HG03520 (cell line): ENCODE measurements around the gene PCYT2.

Experiments used
- ATAC-seq: cut with Tn5 transposase; IDR thresholded peaks from one replicate; pipeline ENCODE4 v1.9.1; 2021; ENCODE audit warnings: mild to moderate bottlenecking, moderate library complexity; ENCODE audit not compliant: unreplicated experiment

PCYT2 gene

DNA sequence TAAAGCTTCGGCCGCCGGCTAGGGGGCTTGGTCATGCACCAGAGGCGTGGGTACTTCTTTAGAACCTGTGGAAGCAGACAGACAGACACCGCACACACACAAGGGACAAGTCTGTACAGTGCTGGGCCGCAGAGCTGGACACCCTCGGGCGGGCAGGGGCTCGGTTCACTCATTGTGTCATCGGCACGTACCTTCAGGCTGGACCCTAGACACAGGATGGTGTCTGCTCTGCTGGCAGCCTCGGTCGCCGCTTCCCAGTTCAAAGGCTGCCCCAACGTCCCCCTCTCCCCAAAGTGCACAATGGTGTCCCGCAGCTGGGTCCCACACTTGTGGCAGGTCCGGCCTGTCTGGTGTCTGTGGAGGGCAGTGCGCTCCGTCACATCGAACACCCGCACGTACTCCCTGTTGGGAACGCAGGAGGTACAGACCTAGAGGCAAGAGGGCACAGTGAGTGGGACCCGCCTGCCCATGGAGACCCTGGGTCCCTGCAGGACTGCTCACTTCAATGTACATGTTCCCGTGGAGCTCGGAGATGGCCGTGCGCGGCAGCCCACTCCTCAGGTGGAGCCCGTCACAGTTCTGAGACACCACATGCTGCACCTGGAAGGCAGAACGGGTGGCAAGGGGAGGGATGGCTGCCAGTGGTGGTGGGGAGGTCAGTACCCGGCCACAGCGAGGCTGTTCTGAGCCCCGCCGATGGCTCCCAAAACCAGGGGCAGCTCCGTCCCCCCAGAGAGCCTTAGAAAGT lies 3.1 kb upstream of the PCYT2 start:
- no peak for ATAC-seq

DNA sequence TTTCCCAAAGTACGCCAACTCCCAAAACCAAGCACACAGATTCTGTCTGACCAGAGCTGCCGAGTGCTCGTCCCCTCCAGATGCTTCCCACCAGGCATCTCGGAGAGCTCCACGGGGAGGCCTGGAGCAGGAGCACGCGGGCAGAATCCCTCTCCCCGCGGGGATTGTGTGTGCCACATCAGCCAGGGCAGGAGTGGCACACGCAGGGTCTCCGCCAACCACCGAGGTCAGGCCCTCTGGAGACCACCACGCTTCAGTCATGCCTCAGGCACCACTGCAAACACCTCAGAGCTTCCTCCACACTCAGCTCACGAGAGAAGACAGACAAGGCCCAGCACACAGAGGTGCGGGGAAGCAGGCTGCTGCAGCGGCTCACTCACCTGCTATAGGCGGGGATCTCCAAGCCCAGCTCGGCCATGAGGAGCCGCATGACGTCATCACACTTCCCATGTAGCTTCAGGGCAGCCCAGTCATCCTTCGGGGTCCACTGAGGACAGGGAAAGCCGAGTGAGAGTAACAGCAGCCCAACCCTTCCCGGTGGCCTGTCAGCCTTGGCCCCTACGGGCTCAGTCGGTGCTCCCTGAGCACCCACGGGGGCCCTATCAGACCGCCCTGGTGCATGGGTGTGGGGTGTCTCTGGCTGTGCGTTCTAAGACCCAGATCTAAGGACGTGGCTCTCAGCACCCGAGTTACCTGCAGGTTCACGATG lies 2.3 kb upstream of the PCYT2 start:
- ATAC-seq, result no peak

DNA sequence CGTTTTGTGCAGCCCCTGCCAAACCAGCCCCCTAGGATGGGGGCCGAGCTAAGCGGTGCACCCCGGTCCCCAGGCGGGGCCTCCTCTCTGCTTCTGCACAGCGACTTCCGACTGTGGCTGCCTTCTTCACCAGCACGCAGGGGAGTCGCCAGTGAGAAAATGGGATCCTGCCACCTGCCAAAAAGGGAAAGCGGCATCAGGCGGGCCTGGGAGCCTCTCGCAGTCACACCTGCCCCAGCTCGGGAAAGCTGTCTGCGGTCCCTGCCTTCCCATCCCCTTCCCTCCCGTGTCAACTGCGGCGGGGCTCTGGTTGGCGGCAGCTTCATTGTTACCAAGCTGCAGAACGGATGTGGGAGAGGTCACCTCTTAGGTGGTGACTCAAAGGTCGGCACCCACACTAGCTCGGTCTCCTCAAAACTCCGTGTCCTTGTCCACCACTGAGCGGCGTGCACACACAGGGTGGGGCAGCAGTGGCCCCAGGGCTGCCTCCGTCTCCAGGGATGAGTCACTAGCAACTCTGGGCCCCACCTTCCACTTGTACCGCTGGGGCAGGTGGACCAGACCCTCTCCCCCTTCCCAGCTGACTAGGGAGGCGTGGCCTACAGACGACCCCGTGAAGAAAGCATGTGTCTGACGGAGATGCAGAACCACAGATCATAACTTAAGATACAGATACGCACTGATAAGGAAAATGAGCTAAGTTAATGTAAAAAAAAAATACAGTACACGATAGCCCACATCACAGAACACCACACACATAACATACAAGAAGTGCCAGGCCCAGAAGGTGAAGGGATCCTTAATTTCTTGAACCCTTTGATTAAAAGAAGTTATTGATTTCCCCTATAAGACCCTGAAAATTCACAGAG lies 1.5 kb upstream of the PCYT2 start:
- ATAC-seq, result no peak

DNA sequence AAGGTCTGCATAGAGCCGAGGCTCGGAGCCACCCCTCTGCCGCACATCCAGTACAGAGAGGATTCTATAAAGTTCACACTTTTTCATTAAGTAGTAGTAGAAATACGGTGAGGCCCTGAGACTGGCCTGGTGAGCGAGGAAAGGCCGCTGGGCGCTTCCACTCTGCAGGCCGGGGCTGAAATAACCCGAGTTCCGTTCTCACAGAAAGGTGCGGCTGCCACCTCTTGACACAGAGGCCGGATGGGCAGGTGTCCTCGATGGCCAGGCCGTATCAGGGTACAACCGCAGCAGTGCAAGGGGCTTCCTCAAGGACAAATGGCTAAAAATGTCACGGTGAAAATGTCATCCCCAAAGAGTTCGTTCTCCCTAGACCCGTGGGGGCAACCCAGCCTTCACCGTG lies 770 bp upstream of the PCYT2 start:
- no peak for ATAC-seq

DNA sequence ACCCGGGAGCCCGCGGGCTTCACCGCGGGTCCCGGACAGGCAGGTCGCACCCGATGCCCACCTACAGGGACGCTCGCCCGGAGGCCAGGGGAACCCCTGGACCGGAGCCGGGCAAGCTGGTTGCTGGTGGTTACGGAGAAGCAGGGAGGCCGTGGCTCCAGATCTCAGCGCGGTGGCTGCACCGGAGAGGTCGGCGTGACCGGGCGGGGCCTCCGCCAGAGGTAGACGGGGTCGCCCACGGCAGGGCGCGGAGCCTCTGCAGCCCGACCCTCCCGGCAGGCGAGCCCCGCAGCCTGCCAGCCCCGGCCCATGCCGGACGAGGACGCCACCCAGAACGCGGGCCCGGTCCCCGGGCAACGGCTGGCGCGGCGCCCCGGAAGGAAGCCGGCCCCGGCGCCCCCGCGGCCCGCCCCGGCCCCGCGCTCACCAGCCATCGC lies 341 bp downstream of the PCYT2 start:
- ATAC-seq, result peak; percentile 34

DNA sequence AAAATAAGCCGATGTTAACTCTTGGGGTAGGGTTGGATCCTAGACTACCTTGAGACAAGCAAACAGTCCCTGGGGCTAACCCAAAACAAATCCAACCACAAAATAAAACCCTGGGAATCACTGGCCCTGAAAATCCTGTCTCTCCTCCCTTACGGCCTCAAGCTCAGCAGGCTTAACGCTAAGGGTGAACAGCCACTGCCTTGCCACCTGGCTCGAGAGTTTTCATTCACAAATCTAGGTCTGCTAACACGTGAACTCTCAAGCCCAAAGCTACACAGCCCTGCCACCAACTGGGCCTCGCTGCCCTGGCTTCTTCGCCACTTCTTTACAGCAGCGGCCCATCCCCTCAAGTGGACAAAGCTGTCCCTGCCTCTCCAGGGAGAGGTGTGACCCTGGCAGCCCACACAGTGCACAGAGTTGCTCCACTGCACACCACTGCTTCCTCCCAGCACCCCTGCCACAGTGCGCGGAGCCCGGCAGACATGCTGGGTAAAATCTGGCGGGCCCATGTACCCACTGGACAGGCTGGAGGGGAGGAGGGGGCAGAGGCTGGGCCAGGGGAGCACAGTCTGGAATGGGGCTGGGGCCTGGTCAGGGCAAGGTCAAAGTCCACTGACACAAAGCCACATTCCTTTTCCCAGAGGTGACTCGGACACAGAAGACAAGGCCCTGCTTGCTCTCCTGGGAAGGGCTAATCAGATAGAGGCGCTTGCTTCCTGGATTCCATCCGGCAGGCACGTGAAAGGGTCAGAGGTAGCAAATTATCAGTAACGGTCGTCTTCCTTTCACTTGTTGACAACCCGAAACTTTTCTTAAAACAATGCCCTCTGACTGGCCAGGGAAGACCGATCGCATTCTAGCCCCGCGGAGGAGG lies 996 bp downstream of the PCYT2 start:
- no peak for ATAC-seq

DNA sequence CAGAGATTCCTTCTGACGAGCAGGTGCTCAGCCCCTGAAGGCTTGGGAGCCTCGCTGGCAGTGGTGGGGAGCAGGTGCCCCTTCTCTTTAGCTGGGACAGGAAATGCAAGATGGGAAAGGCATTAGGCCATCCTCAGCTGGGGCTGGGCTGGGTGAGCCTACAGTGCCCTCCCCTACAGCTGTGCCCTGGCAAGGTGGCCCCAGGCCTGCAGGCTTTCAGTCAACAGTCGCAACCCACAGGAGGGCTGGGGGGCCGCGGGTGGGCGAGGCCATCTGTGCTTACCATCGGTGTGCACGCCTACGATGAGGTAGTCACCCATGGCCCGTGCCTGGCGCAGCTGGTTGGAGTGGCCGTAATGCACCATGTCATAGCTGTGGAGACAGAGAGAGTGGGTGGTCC lies 2.0 kb downstream of the PCYT2 start:
- no peak for ATAC-seq

DNA sequence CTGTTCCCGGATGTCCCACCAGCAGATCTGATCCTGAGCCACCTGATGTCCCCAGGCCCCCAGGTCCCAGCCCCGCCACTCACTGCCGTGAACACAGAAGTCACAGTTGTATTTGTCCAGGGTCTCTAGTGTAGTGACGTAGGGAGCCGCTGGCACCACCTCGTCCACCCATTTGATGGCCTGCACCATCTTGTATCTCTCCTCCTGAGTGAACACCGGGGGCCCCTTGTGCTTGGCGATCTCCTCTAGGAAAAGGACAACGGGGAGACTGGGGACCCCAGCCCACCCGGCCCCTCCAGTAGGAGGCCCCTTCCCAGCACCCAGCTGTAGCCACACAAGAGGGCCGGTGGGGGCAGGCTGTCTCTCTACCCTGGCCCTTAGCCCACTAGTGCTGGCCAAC lies 2.4 kb downstream of the PCYT2 start:
- no peak for ATAC-seq

DNA sequence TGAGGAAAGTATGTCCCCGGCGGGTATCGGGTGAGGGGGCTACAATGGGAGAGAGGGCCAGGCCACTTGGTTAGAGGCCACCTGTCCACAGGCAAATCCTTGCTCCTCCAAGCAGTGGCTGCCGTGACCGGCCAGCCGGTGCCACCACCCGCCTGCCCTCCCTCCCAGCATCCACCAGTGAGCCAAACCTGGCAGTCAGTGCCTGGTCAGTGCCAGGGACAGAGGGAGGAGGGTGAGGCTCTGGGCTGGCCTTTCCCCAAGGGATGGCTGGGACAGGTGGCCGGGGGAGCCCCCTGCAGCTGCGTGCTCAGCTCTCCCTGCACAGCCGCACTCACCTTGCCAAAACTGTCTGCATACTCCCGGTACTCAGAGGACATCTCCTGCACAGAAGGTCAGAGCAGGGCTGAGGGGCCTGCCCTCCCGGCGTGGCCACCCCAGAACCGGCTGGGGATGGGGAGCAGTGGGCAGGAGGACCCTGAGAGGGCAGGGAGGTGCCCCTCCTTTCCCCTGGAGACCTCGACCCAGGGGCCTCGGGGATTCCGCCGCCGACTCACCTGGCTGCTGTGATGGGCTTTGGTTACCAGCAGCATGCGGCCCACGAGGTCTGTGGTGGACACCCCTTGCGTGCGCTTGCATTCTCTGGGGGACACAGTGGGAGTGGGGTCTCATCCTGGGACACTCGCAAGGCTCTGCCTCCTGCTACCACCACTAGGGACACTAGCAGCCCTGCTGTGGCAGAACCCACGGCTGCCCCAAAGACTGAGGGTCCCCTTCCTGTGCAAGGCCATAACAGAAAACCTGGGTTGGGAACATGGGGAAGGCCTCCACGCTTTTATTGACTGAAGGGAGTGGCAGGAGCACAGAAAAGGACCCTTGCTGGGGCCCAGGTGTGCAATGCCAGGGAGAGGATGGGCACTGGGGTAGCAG lies 3.7 kb downstream of the PCYT2 start:
- ATAC-seq, result no peak

DNA sequence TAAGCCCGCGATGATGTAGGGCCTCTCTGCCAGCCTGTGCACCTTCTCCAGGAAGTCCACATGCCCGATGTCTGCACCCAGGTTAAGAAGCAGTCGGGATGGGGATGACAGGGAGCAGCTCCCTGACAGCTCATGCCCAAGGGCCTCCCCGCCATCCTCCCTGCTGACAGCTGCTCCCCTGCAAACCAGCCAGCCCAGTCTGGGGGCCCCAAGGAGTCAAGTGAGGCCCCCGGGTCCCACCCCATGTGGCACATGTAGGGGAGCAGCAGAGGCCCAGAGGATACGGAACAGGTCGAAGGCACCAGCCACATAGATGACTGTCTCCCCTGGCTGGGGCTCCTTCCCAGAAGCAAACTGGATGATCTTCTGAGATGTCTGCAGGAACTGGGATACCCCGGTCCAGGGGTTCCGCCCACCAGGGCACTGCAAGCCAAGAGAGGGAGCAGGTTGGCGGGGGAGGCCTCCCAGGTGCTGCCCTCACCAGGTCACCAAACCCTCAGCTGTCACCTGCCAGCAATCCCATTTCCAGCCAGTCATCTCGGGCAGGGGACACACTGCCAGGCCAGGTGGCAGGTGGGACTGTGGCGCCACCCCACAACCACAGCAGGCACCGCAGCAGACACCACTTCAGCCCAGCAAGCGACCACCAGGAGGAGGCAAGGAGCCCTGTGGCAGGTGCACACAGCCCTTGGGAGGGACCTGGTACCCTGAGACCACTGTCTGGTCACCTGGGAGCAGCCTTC lies 4.6 kb downstream of the PCYT2 start:
- ATAC-seq, result no peak

DNA sequence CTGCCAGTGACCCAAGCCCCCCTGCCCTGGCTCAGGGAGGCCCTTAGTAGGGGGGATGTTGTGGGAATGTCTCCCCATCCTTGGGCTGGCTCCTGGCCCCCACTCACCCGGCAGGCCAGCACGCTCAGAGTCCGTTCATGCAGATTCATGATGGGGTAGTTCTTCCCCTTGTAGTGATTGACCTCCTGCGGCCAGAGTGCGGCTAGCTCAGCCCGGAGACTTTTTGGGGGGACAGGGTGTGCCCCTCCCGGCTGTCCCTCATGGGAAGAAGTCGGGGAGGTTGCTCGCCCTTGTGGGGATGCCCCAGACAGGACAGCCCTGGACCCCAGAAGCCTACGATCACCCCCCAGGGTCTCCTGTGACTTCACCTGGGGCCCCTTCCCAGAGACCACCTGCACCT lies 5.2 kb downstream of the PCYT2 start:
- ATAC-seq, result no peak

DNA sequence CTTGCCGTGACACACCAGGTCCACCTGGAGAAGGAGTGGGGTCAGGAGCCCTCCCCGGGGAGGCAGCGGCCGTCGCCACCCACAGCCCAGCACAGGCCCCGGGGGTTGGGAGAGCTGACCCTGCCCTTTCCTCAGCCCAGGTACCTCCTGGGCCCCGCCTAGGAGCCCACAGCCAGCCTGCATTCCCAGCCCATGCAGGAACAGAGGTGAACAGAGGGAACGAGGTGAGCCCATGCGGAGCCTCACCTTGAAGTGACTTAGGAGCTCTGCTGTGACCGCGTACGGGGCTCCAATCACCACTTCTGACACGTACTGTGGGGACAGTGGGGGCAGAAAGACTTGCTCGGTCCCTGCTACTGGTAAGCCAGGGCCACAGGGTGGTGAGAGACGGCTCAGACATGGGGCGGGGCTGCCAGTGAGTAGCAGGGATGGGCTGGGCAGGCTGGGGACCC lies 5.7 kb downstream of the PCYT2 start:
- no peak for ATAC-seq

DNA sequence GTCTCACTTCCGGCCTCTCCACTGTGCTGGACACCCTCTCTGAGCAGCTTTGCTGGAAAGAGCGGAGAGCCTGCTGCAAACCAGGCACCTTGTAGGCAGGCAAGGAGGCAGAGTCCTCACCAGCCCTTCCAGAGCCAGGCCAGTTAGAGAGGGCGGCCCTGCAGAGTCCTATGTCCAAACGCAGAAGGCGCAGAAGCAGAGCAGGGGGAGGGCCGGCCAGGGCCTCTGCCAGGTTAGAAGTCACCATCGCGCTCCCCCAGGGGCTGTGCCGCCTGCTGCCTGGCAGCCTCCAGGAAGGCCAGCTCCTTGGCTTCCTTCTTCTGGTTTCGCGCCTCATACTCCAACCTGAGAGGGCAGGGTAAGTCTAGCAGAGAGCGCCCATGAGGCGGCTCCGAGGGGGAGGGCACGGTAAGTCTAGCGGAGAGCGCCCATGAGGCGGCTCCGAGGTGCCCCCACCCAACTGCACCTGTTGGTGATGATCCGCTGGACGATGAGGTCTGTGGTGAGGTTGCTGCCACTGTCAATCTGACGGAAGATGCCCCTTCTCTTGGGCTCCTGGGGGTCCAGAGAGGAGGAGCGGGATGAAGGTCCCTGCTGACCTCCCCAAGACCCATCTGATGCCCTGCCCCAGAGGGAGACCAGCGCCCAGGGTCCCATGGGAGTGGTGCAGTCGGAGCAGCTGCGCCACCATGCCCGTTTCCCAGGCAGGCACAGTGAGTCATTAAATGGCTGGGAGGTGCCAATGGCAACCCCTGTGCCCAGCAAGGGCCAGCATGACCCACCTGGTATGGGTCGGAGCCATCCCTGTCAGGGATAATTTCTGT lies 6.4 kb downstream of the PCYT2 start:
- ATAC-seq, result no peak

DNA sequence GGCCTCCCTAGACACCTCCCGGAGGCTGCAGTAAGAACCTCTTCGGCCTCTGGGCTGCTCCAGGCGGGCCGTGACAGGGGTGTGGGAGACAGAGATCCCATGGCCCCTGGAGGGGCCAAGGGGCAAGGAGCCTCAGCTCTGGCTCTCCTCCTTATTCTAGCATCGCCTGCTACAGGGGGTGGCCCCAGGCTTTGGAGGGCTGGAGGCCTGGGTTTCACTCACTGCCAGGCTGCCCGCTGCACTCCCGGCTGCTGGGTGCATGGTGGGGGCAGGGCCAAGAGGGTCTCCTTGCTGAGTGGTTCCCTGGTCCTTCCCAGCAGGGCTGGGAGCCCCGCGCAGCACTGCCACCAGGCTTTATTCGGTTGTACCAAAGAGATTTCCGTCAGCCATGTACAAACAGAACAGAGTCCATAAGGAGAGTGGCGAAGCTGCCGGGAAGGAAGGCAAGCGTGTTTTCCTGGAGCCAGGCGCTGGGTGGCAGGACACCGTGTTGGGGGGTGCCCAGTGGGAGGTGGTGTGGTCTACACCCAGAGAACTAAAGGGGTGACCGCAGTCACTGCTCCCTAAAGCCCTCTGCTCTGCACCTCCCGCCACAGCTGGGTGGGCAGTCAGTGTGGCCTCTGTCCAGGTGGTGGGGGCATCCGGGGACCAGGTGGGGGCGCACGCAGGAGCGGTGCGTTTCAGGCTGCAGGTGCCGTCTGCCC lies 7.2 kb downstream of the PCYT2 start:
- ATAC-seq, result no peak

DNA sequence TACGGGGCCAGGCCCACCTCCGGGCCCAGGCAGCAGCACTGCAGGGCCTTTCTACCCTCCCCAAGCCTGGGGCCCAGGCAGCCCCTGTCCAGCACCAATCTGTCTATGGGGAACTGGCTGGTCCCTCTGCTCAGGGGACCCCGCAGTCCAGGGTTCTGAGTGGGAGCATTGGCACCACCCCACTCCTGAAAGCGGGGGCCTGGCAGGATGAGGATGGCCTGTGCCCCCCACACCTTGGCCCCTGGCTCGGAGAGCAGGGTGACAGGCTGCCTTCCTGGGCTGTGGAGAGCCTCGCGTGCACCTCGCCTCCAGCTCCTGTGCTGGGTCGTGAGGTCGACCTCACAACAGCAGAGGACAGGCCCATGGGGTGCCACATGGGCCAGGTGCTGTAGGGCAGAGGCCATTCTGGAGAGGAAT lies 7.8 kb downstream of the PCYT2 start:
- ATAC-seq, result no peak

DNA sequence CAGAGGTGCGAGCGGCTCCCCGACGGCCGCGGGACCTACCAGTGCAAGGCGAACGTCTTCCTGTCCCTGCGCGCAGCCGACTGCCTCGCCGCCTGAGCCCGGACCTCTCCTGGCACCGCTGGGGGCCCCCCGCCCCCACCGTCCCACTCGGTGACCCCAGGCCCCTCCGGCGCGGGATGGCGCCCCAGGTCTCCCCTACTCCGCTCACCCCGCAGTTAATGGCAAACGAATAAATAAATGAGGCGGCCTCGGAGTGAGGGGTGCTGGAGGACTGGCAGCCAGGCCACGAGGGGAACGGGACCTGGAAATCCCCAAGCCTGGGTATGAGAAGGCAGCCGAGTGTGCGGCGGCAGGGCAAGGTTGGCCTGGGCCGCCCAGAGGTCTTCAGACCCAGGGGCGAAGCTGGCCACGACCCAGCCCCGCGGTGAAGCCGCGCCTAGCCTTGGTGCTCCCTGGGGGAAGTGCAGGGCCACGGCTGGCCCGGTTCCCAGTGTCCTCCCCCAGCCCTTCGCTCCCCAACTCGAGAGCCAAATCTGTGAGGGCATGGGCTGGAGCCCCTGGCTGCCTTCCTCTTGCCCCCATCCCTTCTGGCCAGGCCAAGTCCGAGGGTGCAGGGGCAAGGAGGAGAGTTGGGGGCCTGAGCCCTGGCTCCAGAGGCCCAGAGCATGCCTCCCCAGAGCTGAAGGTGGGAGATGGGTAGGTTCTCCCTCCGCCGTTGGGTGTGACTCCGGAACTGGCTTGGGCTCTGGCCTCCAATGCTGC lies 8.4 kb downstream of the PCYT2 start:
- no peak for ATAC-seq
